Activated T-helper 1 cell treated with anti-CD3 and anti-CD28 coated beads, Interleukin-12 subunit alpha, Interleukin-12 subunit beta, Interleukin-2, Interleukin-4 antibody, amounts not matched to agents 30 ng/mL and 10 ng/mL and 1 ng/mL, durations not matched to agents 14 hours and 24 hours and 36 hours (primary cell): ENCODE results near the gene CCNG1. TPM values are rescaled to one million over a fixed set of nuclear protein-coding genes. Genes with fewer than 3 reads are reported as not detected.
"Not testable (repeated sequence)": the region's sequence is repeated elsewhere in the genome, so short reads cannot be mapped to it uniquely, and the experiment has no call there.

Experiments
- DNase-seq: peaks from one replicate; pipeline ENCODE4 v3.0.0; 2021; ENCODE audit warnings: low spot score
- H3K27ac Mint-ChIP-seq: one replicate; pipeline ENCODE4 v1.8.0; 2021; ENCODE audit warnings: mild to moderate bottlenecking, mixed read lengths
- H3K27me3 Mint-ChIP-seq: one replicate; pipeline ENCODE4 v1.8.0; 2022; ENCODE audit warnings: mild to moderate bottlenecking, moderate library complexity, mixed read lengths; ENCODE audit not compliant: insufficient read depth
- H3K36me3 Mint-ChIP-seq: one replicate; pipeline ENCODE4 v1.8.0; 2021; ENCODE audit warnings: low read depth, mixed read lengths
- H3K4me1 Mint-ChIP-seq: one replicate; pipeline ENCODE4 v1.8.0; 2021; ENCODE audit warnings: low read depth, mixed read lengths
- H3K4me3 Mint-ChIP-seq: one replicate; pipeline ENCODE4 v1.8.0; 2021; ENCODE audit warnings: mild to moderate bottlenecking, moderate library complexity, mixed read lengths
- H3K9me3 Mint-ChIP-seq: one replicate; pipeline ENCODE4 v1.8.0; 2021; ENCODE audit warnings: mixed read lengths
- intact Hi-C: fragments of 100-400 bp; cut with micrococcal nuclease; formaldehyde crosslinking; loops from one replicate; pipeline ENCODE4 v1.15.1; 2024
- total RNA-seq: library from RNA; stranded (reverse); gene quantifications from 2 replicates; pipeline ENCODE4 v1.2.3, GENCODE V29; 2022

CCNG1 gene
- total RNA-seq, 1 donor from 2014 or later: 72.3 TPM

GRCh38 chr5:163448491-163448890 is 11.1 kb downstream of the CCNG1 start:
- no peak for DNase-seq
- Mint-ChIP-seq H3K4me3 (no peak overlapping the region), H3K9me3 (no peaks in the 10 kb centered on the region), H3K4me1 (peaks cover 11% of the 10 kb centered on the region), H3K27ac (no peak overlapping the region), H3K27me3 (no peaks in the 10 kb centered on the region), H3K36me3 (peaks cover 61% of the 10 kb centered on the region)
- intact Hi-C loops: loop anchor here (1.0 kb wide), 1 partner anchor 8 kb away; no protein-coding TSS in a partner anchor

GRCh38 chr5:163451489-163451888 is 14.1 kb downstream of the CCNG1 start:
- peaks cover 66% of the 10 kb centered on the region for H3K36me3 Mint-ChIP-seq
- intact Hi-C loops: no loop called here
- no peak overlapping the region for H3K27ac Mint-ChIP-seq
- H3K9me3 Mint-ChIP-seq: no peaks in the 10 kb centered on the region
- H3K27me3 Mint-ChIP-seq: no peaks in the 10 kb centered on the region
- DNase-seq: no peak
- H3K4me3 Mint-ChIP-seq: no peak overlapping the region
- peaks cover 21% of the 10 kb centered on the region for H3K4me1 Mint-ChIP-seq

DNA sequence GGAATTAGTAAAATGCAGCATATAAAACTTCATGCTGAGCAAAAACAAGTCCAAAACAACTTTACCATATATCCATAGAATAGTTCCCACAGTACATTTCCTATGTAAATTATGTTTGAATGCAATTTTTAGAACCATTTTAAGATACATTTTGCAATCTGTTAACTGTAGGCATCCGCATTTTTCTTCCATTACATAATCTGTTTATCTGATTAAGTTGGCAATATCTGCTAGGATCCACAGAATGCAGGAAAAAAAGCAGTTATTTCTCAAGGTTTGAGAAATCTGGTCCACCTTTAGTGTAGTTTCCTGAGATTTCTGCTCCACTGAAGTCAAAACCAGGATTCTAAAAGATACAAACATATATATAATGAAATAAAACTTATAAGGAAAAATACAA is 16.3 kb downstream of the CCNG1 start:
- no peak for DNase-seq
- Mint-ChIP-seq H3K27me3 (no peaks in the 10 kb centered on the region), H3K4me3 (no peak overlapping the region), H3K36me3 (peaks cover 53% of the 10 kb centered on the region), H3K27ac (no peak overlapping the region), H3K4me1 (peaks cover 31% of the 10 kb centered on the region), H3K9me3 (no peaks in the 10 kb centered on the region)
- intact Hi-C loops: no loop called here

- Mint-ChIP-seq H3K36me3 (peaks cover 40% of the 10 kb centered on the region), H3K4me1 (peaks cover 31% of the 10 kb centered on the region)
- intact Hi-C loops, H3K4me3 Mint-ChIP-seq, H3K27ac Mint-ChIP-seq, H3K9me3 Mint-ChIP-seq, DNase-seq, H3K27me3 Mint-ChIP-seq: not testable (repeated sequence)
Observed at GRCh38 chr5:163455406-163455805, 18.0 kb downstream of the CCNG1 start.

- DNase-seq: no peak
- peak overlapping the region; percentile 2 for H3K27ac Mint-ChIP-seq
- no peaks in the 10 kb centered on the region for H3K9me3 Mint-ChIP-seq
- no peaks in the 10 kb centered on the region for H3K27me3 Mint-ChIP-seq
- intact Hi-C loops: no loop called here
- H3K36me3 Mint-ChIP-seq: peaks cover 34% of the 10 kb centered on the region
- peak overlapping the region; percentile 17 for H3K4me3 Mint-ChIP-seq
- H3K4me1 Mint-ChIP-seq: peaks cover 31% of the 10 kb centered on the region
Observed at GRCh38 chr5:163456029-163456589, 18.7 kb downstream of the CCNG1 start.

DNA sequence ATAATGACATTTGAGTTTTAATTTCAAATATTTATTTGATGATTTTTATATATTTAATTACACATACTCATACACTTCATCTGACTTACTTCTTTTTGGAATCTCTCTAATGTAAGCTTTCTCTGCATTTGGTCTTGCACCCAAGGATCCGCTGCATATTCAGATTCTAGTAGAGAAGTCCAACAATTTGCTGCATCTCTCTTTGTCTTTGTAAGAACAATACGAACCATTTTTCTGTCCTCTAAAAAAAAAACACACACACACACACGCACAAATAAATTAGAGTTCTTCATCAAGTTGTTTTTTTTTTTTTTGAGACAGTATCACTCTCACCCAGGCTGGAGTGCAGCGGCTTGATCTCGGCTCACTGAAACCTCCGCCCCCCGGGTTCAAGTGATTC is 19.4 kb downstream of the CCNG1 start:
- Mint-ChIP-seq H3K4me1 (peaks cover 31% of the 10 kb centered on the region), H3K36me3 (peaks cover 31% of the 10 kb centered on the region), H3K27ac (no peak overlapping the region), H3K9me3 (no peaks in the 10 kb centered on the region), H3K4me3 (peak overlapping the region; percentile 41), H3K27me3 (no peaks in the 10 kb centered on the region)
- intact Hi-C loops: no loop called here
- DNase-seq: no peak

GRCh38 chr5:163458778-163459385 is 21.5 kb downstream of the CCNG1 start:
- no peaks in the 10 kb centered on the region for H3K9me3 Mint-ChIP-seq
- H3K36me3 Mint-ChIP-seq: peaks cover 23% of the 10 kb centered on the region
- peaks cover 43% of the 10 kb centered on the region for H3K4me1 Mint-ChIP-seq
- peak overlapping the region; percentile 96 for H3K4me3 Mint-ChIP-seq
- H3K27me3 Mint-ChIP-seq: no peaks in the 10 kb centered on the region
- intact Hi-C loops: no loop called here
- no peak for DNase-seq
- peak overlapping the region; percentile 97 for H3K27ac Mint-ChIP-seq

GRCh38 chr5:163459462-163459818 is 22.0 kb downstream of the CCNG1 start:
- Mint-ChIP-seq H3K4me3 (peak overlapping the region; percentile 96), H3K27me3 (no peaks in the 10 kb centered on the region), H3K9me3 (no peaks in the 10 kb centered on the region), H3K36me3 (peaks cover 28% of the 10 kb centered on the region), H3K27ac (peak overlapping the region; percentile 97), H3K4me1 (peaks cover 43% of the 10 kb centered on the region)
- intact Hi-C loops: no loop called here
- no peak for DNase-seq

DNA sequence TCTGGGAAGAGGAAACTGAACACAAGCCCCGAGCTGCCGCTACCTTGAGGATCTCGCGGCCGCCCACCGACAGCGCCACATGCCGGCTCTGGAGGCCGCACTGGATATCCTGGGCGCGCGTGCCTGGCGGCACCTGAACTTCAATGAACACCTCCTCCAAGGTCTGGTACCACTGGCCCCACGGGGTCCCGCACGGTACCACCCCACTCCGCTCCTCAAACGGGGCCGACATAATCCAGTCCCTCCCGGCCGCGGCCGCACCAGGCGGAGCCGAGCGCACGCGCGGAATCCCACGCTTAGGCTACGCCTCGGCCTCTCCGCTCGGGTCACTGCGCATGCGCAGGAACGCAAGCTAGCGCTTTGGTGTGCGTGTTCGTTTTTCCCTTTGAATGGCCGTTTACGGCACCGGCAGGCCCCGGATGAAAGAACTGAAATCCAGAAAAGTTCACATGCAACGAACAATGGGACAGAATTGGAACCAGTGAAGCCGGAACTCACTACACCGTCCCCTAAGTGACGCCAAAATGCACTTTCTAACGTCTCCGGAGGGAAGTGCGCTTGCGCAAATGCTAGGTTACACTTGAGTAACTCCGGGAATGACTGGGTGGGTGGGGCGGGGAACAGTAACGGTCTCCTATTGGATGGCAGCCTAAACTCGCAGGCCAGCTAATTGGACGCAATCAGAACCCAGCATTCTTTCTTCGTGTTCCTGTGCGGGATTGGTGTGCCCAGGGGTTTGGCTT is 22.6 kb downstream of the CCNG1 start, which contains the start of gene NUDCD2:
Gene NUDCD2 (minus strand): TSS at position 284 of the 743 bp plus-strand sequence. CDS start 52 bp downstream, at position 232.
- Mint-ChIP-seq H3K4me1 (peaks cover 46% of the 10 kb centered on the region), H3K36me3 (peaks cover 26% of the 10 kb centered on the region), H3K27ac (peak within 1 kb of the TSS; percentile 97), H3K4me3 (peak within 1 kb of the TSS; percentile 96), H3K27me3 (no peaks in the 10 kb centered on the region), H3K9me3 (no peaks in the 10 kb centered on the region)
- intact Hi-C loops: loop anchor here (1.0 kb wide), 2 partner anchors 23 to 45 kb away; partner anchors contain the start of genes CCNG1 and MAT2B
- DNase-seq: peak; percentile 92

GRCh38 chr5:163460562-163461171 is 23.3 kb downstream of the CCNG1 start, which contains the start of gene HMMR:
Gene HMMR (plus strand): TSS chr5:163460632. CDS start chr5:163460693, 61 bp downstream.
- DNase-seq: no peak
- Mint-ChIP-seq H3K27me3 (no peaks in the 10 kb centered on the region), H3K4me1 (peaks cover 46% of the 10 kb centered on the region), H3K4me3 (peak within 1 kb of the TSS; percentile 96), H3K36me3 (peaks cover 21% of the 10 kb centered on the region), H3K9me3 (no peaks in the 10 kb centered on the region), H3K27ac (peak within 1 kb of the TSS; percentile 97)
- intact Hi-C loops: loop anchor here (1.0 kb wide), 2 partner anchors 23 to 45 kb away; partner anchors contain the start of genes CCNG1 and MAT2B

DNA sequence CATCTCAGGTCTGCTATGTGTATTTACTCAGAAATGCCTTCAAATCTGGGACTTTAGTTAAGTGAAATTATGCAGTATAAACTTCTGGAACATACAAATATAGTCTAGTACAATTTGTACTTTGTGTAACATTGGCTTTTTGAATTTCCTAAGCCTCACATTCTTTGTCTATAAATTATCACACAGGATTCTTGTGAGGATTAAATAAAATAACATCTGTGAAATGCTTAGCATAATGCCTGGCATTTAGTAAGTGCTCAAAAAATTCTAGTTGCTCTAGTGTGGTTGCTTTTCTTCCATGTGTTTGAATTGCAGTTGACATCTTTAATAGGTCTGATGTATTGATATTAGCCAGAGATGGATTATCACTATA is 25.7 kb downstream of the CCNG1 start:
- Mint-ChIP-seq H3K9me3 (no peaks in the 10 kb centered on the region), H3K27me3 (no peaks in the 10 kb centered on the region), H3K4me3 (no peak overlapping the region), H3K36me3 (peaks cover 8% of the 10 kb centered on the region), H3K27ac (peak overlapping the region; percentile 97), H3K4me1 (peaks cover 35% of the 10 kb centered on the region)
- DNase-seq: no peak
- intact Hi-C loops: loop anchor here (1.0 kb wide), 1 partner anchor 8 kb away; no protein-coding TSS in a partner anchor

DNA sequence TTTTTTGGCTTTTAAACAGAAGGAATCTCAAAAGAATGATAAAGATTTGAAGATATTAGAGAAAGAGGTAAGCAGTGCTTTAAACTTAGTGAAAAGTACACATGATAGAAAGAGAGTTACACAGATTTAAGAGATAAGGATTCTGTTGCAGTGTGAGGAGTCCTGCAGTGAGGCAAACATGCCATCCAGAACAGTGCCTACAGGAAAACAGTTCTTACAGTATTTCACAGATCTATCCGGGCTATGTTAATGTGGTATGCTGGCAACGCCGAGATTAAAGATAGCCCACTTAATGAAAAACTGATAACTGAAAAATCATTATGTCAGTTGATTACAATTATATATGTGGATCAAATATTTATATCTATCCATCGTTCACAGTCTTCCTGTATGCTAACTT is 30.3 kb downstream of the CCNG1 start:
- no peaks in the 10 kb centered on the region for H3K9me3 Mint-ChIP-seq
- no peak overlapping the region for H3K4me3 Mint-ChIP-seq
- H3K36me3 Mint-ChIP-seq: peaks cover 25% of the 10 kb centered on the region
- H3K4me1 Mint-ChIP-seq: peaks cover 32% of the 10 kb centered on the region
- no peak for DNase-seq
- H3K27me3 Mint-ChIP-seq: no peaks in the 10 kb centered on the region
- intact Hi-C loops: no loop called here
- no peak overlapping the region for H3K27ac Mint-ChIP-seq
